Neutrophil (primary cell): Measurements from ENCODE around the gene GBX2.

ENCODE experiments used
- H3K27ac ChIP-seq: fragments of 200-600 bp; sonication (generic); 2 replicates; pipeline ENCODE4 v1.5.1; 2016; ENCODE audit warnings: mild to moderate bottlenecking, moderate library complexity
- H3K27me3 ChIP-seq: fragments of 200-600 bp; sonication (generic); 2 replicates; pipeline ENCODE4 v1.6.0; 2016; ENCODE audit warnings: mild to moderate bottlenecking
- H3K36me3 ChIP-seq: fragments of 200-600 bp; sonication (generic); 2 replicates; pipeline ENCODE4 v1.5.1; 2017
- H3K4me1 ChIP-seq, 2 experiments: fragments of 200-600 bp in 1 of 2; sonication (generic) in 1 of 2; 1 replicate in 1 of 2; 2 replicates in 1 of 2; pipeline versions ENCODE4 v1.5.1 to v1.6.1; 2013 to 2016; ENCODE audit warnings: low read depth in 1 of 2, low read length in 1 of 2, mild to moderate bottlenecking in 1 of 2, moderate library complexity in 1 of 2; ENCODE audit not compliant: control insufficient read depth in 1 of 2, insufficient read depth in 1 of 2
- H3K4me3 ChIP-seq, 2 experiments: fragments of 200-600 bp in 1 of 2; sonication (generic) in 1 of 2; 1 replicate in 1 of 2; 2 replicates in 1 of 2; pipeline ENCODE4 v1.5.1; 2013 to 2016; ENCODE audit warnings: low read depth in 1 of 2, low read length in 1 of 2, mild to moderate bottlenecking in 1 of 2, moderate library complexity in 1 of 2
- H3K9me3 ChIP-seq: fragments of 200-600 bp; sonication (generic); 2 replicates; pipeline ENCODE4 v1.5.1; 2016
- TF ChIP-seq, protein P1 (sequence below): fragments of 200-600 bp; sonication (generic); IDR thresholded peaks from 2 replicates; pipeline ENCODE4 v1.5.1; 2016; ENCODE audit warnings: antibody characterized with exemption

GBX2 gene

DNA sequence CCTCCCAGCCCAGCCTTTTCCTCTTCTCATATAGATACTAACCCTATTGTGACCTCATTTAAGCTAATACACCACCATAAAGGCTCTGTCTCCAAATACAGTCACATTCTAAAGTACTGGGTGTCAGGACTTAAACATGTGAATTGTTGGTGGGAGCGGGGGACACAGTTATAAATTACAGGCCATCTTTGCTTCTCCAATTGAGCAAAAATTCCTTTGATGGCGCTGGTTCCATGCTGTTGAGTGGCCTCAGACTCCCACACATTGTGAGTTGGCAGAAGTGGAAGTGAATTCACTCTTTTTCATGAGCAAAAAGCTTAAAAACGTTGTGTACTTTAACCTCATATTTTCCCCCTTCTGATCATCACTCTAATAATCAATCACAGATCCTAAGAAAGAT is 46.0 kb downstream of the GBX2 start:
- Histone ChIP-seq H3K27ac (no peak overlapping the region), H3K4me3 (no peak overlapping the region), H3K9me3 (no peaks in the 10 kb centered on the region), H3K36me3 (no peaks in the 10 kb centered on the region), H3K27me3 (peaks cover 30% of the 10 kb centered on the region), H3K4me1 (no peaks in the 10 kb centered on the region)
- TF ChIP-seq, protein P1, sequence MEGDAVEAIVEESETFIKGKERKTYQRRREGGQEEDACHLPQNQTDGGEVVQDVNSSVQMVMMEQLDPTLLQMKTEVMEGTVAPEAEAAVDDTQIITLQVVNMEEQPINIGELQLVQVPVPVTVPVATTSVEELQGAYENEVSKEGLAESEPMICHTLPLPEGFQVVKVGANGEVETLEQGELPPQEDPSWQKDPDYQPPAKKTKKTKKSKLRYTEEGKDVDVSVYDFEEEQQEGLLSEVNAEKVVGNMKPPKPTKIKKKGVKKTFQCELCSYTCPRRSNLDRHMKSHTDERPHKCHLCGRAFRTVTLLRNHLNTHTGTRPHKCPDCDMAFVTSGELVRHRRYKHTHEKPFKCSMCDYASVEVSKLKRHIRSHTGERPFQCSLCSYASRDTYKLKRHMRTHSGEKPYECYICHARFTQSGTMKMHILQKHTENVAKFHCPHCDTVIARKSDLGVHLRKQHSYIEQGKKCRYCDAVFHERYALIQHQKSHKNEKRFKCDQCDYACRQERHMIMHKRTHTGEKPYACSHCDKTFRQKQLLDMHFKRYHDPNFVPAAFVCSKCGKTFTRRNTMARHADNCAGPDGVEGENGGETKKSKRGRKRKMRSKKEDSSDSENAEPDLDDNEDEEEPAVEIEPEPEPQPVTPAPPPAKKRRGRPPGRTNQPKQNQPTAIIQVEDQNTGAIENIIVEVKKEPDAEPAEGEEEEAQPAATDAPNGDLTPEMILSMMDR: no peak

DNA sequence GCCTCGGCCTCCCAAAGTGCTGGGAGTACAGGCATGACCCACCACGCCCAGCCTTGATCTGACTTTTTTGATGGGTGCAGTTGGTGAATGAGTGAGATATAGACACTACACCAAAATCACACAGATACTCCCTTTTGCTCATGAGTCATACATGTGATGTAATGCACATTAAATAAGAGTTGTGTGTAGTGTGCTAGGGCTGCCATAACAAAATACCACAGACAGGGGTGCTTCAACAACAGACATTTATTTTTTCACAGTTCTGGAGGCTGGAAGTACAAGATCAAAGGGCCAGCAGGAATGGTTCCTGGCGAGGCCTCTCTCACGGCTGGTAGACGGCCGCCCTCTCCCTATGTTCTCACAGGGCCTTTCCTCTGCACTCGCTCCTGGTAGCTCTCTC is 46.6 kb downstream of the GBX2 start:
- H3K27ac ChIP-seq: no peak overlapping the region
- no peak overlapping the region for H3K4me3 ChIP-seq
- H3K27me3 ChIP-seq: peaks cover 33% of the 10 kb centered on the region

GRCh38 chr2:236120829-236121228 is 47.4 kb downstream of the GBX2 start:
- Histone ChIP-seq H3K27me3 (peaks cover 33% of the 10 kb centered on the region), H3K9me3 (no peaks in the 10 kb centered on the region), H3K4me1 (no peaks in the 10 kb centered on the region), H3K36me3 (no peaks in the 10 kb centered on the region), H3K4me3 (no peak overlapping the region), H3K27ac (no peak overlapping the region)
- TF ChIP-seq, protein P1: no peak

More for the DNA sequence above, 46.6 kb downstream of the GBX2 start:
- TF ChIP-seq, protein P1: no peak
- no peaks in the 10 kb centered on the region for H3K4me1 ChIP-seq
- H3K36me3 ChIP-seq: no peaks in the 10 kb centered on the region
- no peaks in the 10 kb centered on the region for H3K9me3 ChIP-seq

DNA sequence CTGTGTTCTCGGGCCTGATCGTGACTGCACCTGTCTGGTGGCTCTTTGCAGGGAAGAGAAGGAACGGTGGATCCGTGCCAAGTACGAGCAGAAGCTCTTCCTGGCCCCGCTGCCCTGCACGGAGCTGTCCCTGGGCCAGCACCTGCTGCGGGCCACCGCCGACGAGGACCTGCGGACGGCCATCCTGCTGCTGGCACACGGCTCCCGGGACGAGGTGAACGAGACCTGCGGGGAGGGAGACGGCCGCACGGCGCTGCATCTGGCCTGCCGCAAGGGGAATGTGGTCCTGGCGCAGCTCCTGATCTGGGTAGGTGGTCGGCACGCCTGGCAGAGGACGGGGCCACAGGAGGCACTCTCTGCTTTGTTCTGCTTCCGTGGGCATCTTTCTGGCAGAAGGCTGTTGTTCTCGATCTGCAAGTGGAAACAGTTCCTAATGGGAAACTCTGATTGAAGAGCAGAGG is 48.0 kb downstream of the GBX2 start:
- no peak overlapping the region for H3K27ac ChIP-seq
- H3K9me3 ChIP-seq: no peaks in the 10 kb centered on the region
- TF ChIP-seq, protein P1: no peak
- no peak overlapping the region for H3K4me3 ChIP-seq
- no peaks in the 10 kb centered on the region for H3K36me3 ChIP-seq
- peaks cover 33% of the 10 kb centered on the region for H3K27me3 ChIP-seq
- H3K4me1 ChIP-seq: no peaks in the 10 kb centered on the region

DNA sequence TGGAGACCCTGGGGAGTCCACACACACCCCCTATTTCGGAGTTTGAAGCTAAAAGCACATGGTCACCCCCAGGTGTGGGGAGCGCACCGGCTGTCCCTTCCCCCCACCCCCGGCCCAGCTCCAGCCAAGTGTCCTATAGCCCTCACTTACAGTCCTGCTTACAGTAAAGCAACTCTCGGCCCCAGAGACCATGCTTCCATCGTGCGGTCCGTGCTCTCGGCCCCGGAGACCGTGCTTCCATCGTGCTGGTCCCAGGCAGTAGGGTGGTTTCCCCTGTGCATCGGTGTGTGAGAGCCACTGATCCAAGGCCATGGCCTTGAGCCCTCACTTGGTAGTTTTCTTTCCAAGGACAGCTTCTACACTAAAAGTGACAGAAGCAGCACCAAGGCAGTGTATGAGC is 48.7 kb downstream of the GBX2 start:
- Histone ChIP-seq H3K4me1 (no peaks in the 10 kb centered on the region), H3K4me3 (no peak overlapping the region), H3K27ac (no peak overlapping the region), H3K9me3 (no peaks in the 10 kb centered on the region), H3K27me3 (peaks cover 33% of the 10 kb centered on the region), H3K36me3 (no peaks in the 10 kb centered on the region)
- TF ChIP-seq, protein P1: no peak

DNA sequence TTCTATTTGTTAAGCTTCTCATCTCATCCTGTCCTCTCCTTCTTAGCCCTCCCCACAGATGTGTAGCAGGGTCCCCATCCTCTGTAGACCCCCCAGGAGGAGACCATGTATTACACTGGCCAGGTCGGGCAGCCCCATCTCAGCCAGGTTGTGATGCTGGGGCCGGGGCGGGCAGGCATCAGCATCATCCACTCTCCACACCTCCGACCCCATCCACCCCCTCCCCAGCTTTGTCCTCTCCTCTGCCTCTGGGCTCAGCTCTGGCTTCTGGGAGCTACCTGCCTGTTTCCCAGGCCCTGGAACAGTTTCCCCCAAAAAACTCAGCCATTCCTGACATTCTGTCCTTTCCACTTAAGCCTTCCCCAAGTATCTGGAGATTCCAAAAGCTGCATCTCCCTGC is 49.2 kb downstream of the GBX2 start:
- no peaks in the 10 kb centered on the region for H3K9me3 ChIP-seq
- H3K4me3 ChIP-seq: no peak overlapping the region
- no peaks in the 10 kb centered on the region for H3K36me3 ChIP-seq
- H3K27me3 ChIP-seq: peaks cover 33% of the 10 kb centered on the region
- TF ChIP-seq, protein P1: no peak
- H3K27ac ChIP-seq: no peak overlapping the region
- H3K4me1 ChIP-seq: no peaks in the 10 kb centered on the region
